ENCODE data around the gene OSBPL3.

OSBPL3 gene

DNA sequence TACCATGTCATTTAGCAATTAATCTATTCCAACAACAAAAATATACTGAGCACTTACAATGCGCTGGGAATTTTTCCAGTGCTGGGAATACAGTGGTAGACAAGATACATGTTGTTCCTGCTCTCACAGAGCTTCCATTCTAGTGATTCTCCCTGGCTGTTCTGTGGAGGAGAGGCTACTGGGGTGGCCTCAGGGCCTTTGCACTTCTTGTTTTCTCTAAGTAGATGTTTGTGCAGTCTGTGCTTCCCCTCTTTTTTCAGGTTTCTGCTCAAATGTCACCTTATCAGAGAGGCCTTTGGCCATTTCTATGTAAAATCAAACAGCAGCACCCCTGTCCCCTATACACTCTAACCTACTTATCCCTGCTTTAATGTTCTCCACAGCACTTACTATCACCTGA is 24.7 kb downstream of the OSBPL3 start:
- DNase-seq (ENCODE audit: low read depth in 2 of 2): no peak

DNA sequence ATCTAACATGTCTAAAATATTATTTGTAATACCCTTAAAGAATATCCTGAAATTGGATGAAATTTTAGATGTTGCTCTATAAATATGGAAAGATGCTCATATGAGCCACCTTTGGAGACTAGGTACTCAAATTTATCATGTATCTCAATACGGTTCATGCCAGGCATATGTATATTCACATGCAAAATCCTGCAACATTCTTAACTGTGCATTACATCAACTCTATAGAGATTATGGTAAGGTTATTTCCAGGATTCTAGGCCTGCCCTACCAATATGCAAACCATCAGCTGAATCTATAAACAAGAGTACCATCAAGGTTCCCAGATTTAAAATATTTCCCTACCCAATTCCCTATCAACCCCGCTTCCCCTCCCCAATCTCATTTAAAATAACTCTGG is 27.5 kb downstream of the OSBPL3 start:
- DNase-seq (ENCODE audit: low read depth in 2 of 2): no peak

DNA sequence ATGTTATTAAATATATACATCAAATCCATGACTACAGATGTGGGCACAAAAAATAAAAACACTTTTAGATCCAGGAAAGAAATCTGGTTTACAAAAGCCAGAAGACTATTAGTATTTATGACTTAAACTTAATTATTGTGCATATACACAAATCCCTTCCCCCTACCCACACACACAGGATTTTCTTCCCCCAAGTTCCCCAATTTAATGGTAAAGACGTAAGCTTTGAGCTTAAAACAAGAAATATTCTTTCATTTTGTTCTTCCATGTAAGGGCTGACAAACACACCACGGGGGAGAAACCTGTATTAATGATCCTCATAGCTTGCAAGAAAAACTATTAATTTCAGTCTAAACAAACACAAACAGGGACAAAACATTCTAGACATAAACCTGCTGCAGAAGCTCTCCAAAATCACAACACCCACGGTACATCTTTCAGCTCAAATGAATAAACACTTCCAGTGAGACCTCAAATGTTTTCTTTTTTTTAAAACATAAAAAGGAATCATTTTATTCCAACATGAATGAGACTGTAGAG is 28.5 kb downstream of the OSBPL3 start:
- no peak for DNase-seq (ENCODE audit: low read depth in 2 of 2)

DNA sequence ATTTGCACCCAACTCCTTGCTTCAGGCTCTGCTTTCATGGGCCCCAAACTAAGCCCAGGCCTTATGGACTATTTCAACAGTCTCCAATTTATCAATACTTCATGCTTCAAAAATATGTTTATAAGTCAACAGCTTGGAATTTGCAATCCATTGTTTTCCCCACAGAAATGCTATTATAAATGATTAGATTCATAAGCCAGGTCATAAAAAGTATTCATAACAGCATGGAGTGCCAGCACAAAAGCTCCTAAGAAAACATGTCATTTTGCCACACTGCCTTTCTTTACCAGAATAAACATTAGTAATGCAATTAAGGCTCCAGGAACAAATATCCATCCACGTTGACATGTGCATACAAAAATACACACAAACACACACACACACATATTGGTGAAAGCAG is 30.1 kb downstream of the OSBPL3 start:
- DNase-seq (ENCODE audit: low read depth in 2 of 2): no peak

DNA sequence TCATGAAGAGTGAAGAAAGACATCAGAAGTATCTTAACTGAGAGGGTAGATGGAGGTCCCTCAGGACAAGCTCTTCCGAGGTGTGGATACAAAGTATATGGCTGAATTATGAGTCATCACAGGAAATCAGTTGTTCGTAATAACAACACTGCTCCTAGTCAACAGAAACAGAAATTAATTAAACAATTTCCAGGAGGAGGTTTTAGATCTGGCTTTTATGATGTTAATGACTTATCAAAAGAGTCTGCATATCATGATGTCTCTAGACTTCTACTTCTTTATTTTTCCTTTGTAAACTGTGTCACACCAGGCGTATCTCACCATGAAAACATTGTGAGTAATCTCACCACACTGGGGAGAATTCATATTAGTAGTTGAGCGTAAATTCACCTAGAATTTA is 31.2 kb downstream of the OSBPL3 start:
- DNase-seq (ENCODE audit: low read depth in 2 of 2): no peak

DNA sequence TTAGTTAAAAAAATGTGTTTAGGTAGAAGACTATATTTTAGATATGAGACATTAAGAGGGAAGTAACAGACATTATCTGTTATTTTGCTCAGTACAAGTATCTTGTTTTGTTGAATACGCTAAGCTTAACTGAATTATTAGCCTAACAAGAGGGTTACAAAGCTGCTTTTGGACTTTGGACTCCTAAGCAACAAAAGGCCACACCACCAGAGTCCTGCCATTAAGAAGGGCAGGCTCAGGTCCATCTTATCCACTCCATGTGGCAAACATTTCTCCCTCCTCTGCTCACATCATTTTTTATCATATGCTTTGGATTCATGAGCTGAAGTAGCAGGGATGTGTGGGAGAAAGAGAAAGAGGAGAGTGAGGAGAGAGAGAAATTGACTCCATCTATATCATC is 33.5 kb downstream of the OSBPL3 start:
- DNase-seq (ENCODE audit: low read depth in 2 of 2): no peak

DNA sequence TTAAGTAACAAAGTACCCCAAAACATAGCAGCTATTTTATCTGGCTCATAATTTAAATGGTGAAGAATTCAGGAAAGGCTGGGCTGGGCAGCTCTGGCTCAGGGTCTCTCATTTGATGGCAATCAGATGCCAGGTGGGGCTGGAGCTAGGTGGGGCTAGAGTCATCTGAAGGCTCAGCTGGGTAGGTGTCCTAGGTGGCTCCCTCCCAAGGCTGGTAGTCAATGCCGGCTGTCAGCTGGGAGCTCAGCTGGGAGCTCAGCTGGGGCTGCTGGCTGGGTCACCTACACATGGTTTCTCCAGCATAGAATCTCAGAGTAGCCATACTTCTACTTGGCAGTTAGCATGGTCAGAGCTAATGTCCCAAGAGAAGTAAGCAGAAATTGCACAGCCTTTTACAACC is 34.1 kb downstream of the OSBPL3 start:
- DNase-seq (ENCODE audit: low read depth in 2 of 2): no peak

DNA sequence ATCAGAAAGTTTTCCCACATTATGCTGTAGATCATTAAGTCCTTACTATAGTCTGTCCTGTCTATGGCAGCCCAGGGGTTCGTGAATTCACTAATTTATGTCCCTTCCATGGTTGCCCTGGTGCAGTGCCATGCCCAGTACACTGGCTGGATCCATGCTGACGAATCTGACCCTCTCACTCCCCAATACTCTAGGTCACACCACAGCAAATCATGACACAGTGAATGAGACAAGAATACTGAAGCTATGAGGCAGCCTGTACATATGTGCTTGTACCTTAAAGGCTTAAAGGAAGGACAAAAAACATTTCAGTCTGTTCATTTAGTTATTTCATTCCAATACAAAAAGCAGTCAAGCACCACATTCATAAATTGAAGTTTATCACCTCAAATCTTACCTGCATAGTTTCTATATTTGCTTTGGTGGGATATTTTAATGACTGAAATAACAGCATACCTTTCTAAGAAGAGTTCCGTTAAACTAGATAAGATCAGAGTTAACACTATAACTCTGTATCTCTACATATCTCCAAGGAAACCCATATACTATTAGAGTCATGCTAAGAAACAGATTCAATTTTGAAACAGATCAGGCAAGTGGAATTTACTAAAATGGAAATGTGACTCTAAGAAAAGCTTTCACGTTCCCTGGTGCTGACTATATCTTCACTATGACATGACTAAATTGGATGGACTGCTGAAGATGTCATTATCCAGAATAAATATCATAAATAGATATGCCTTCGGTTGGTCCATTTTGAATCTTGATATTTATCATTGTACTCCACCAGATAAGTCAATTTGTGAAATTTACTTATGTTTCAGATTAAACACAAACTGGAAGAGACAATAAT is 36.7 kb downstream of the OSBPL3 start:
- DNase-seq (ENCODE audit: low read depth in 2 of 2): no peak

DNA sequence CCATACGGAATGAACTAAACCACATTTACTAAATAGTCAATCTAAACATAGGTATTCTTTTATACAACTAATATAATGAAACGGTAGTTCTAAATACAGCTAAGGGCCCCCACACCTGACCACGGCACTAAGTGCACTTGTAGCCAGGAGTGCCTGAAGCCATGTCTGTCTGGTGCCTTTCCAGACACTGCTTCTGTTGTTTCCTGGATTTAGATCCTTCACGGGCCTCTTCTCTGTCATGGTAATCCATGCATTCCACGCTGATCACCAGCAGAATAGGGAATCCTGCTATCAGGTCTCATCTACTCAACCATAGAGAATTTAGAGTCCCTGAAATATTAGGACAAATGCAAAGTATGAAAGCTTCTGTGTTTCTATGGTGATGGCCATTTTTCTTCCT is 37.8 kb downstream of the OSBPL3 start:
- no peak for DNase-seq (ENCODE audit: low read depth in 2 of 2)

DNA sequence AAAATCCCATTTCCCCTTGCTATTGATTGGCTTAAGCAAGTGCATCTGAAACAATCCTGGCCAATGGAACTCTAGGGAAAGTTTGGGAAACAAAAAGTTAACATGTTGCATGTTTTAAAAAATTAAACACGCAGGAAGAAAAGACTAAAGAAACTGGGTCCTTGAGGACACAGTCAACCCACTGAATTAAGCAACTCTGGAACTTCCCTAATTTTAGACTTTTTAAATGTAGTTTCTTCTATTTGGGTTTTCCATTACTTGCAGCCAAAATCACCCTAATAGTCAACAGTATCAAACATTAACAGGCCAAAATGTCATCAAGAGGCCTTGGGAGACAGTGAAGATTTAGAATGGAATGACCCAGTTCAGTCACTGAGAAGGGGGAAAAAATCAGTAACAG is 40.6 kb downstream of the OSBPL3 start:
- no peak for DNase-seq (ENCODE audit: low read depth in 2 of 2)

DNA sequence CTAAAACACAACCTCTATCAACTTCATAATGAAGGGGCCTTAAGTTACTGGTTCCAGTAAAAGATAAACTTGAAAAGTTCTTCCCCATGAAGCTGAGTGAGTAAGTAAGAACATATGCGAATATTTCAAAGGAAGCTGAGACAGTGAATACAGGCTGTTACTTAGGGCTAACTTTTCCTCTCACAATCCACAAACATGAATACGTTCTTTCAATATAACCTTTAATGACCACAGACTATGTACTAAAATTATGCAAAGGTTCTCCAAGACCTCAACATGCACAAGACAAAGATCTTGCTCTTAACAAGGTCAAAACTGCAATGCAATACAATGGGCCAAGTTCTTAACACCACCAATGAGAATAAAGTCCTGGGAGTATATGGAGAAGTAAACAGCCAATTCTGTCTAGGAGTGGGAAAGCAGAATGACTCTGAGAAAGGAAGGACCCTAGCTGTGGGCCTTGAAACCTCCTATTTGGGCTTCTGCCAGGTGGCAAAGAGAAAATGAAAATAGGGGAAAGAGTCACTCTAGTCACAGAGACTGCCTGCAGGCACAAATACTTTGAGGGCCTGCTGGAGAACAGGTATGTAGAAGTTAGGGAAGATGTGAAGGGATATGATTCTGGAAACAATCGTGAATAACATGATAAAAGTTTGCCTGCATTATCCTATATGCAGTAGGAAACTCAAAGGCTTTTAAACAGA is 43.7 kb downstream of the OSBPL3 start:
- DNase-seq (ENCODE audit: low read depth in 2 of 2): no peak

DNA sequence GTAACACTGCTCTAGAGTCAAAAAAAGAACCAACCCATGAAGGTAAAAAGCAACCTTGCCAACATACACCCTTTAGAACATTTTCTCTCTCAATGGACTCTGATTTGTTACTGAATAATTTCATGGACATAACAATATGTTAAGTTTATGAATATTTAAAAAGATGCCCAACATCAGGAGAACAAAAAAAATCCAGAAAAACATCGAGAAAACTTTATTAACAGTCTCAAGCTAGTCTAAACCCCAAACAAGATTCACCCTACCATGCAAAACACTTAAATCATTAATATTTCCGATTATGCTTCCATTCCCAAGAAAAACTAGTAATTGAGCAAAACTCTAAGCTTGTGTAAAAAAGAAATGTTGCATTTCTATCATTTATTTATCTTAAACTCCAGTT is 46.7 kb downstream of the OSBPL3 start:
- no peak for DNase-seq (ENCODE audit: low read depth in 2 of 2)

DNA sequence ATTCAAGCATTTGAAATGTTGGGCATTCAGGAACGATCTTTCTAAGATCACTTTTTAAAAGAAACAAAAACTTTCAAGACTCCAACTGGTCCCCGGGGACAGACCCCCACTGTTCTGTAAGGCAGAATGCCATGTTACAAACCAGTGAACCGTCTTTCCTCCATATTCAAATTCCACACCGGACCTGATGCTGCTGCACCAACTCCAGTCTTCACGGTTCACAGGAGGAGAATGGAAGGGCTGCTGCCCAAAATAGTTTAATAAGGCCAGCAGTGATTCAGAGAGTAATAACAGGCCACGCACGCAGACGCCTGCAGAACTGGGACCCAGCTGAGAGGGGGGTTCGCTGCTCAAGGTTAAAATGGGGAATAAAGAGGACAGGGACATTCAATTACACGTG is 47.2 kb downstream of the OSBPL3 start:
- DNase-seq (ENCODE audit: low read depth in 2 of 2): no peak

DNA sequence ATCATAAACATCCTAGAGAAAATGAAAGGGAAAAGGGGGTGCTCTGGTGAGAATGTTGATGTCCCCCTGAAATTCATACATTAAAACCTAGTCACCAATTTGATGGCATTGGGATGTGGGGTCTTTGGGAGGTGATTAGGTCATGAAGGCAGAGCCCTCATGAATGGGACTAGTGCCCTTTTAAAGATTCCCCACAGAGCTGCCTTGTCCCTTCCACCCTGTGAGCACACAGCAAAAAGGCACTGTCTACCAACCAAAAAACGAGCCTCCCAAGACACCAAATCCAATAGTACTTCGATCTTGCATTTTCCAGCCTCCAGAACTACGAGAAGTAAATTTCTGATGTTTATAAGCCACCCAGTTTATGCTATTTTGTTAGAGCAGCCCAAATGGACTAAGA is 47.6 kb downstream of the OSBPL3 start:
- no peak for DNase-seq (ENCODE audit: low read depth in 2 of 2)

DNA sequence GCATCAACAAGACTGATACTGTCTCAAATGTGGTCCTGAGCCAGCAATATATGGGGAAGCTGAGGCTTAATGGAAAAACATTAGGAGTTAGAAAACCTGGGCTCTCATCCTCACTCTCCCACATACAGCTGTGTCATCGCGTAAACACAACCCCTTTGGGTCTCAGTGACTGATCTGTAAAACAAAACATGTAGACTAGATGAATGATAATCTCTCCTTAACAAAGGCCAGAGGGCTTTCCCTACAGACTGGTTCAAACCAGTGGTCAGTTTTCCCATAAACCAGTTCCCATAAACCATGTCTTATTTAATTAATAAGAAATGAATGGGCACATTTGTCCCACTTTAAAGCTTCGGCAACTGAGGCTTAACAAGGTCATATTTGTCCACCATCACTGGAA is 48.1 kb downstream of the OSBPL3 start:
- DNase-seq (ENCODE audit: low read depth in 2 of 2): no peak

DNA sequence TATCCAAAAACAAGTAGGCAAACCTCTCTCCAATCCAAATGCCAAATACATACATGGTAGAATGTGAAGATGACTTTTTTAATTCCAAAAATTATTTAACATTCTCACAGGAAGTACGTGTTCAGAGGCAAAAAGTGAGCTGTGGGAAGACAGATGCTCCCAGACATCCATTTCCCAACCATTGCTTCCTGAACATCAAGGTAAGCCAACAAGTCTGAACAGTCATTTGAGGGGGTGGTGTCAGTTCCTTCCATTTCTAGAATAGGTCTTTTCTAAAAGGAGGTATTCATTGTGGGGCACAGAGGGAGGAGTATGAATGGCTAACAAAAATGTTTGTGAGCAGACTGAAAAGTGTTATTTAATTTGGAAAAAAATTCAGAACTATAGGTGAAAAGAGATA is 49.1 kb downstream of the OSBPL3 start:
- no peak for DNase-seq (ENCODE audit: low read depth in 2 of 2)

DNA sequence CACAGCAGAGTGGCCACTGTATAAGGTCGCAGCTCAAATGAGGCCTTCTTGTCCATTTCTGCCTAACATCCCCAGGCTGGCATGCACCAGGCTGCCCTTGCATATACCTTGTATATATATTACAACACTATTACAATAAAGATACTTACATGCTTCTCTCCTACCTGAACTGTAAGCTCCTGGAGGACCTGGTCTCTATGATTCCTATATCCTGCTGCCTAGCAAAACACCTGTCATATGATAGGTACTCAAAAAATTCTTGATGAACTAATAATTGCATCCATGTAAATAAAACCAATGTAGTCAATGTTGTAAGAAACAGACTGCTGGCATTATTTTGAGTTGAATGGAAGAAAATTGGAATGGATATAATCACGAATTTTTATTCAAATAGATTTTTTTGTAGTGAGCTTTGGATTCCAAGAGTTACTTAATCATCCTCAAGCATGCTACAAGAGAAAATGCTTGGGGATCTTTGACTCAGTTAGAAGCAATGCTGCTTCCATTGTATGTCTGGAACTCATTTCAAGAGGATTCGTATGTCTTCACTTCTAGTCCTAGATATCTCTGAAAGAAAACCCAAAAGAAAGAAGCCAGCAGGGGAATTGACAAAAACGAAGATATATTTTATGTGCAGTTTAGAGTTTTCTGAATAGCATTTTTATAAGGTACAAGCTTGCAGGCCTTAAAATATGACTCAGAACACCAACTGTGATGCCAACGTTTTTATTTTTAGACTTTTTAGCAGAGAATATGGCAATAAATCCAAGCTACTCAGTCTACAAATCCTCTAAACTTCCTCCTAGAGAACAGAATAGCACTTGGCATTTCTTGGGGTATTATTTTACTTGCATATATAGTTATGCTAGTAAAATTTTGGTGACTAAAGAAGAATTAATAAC is 53.1 kb downstream of the OSBPL3 start:
- DNase-seq (ENCODE audit: low read depth in 2 of 2): no peak

DNA sequence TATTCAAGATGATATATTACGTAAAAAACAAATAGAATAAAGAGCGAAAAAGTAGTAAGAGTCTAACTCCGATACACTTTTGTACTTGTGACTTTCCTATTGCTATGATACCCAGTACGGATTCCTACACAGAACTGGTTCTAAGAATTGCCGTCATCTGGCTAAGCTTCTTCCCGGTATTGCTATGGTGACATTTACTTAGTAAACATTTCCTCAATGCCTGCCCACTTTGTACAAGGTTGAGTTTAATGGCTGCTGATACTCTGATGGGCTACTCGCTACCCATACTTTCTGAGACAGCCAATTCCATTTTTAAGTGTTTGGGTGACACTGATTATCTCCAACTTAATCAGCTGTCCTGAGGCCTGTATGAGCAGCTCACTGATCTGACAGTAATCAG is 55.6 kb downstream of the OSBPL3 start:
- no peak for DNase-seq (ENCODE audit: low read depth in 2 of 2)

DNA sequence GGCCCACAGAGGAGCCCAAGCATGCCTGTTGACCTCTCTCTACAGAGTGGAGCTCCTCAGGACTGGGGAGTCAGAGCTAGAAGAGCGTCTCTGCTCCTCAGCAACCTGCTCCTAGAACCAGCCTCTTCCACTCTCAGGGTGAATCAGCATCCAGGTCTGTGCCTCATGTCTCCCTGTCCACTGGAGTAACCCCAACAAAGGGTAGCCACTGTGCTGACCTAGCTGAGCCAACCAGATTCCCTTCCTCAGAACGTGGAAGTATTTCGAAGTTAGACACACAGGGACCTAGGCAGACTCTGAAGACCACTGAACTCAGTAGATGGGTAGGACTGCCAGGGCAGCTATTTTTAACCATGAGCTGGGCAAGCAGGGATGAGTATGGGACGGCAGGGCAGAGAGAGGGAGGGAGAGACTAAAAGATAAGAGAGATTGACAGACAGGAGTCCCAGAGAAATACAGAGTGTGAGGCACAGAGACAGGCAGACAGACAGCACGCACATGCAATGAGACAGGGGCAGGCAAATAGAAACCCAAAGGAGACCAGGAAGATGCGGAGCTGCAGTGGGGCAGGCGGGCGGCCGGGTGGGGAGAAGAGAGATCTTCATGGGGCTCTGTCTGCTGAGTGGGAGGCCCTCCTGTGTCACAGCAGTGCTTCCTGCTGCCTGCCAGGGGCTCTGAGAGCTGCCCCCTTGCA is 56.7 kb downstream of the OSBPL3 start:
- no peak for DNase-seq (ENCODE audit: low read depth in 2 of 2)

DNA sequence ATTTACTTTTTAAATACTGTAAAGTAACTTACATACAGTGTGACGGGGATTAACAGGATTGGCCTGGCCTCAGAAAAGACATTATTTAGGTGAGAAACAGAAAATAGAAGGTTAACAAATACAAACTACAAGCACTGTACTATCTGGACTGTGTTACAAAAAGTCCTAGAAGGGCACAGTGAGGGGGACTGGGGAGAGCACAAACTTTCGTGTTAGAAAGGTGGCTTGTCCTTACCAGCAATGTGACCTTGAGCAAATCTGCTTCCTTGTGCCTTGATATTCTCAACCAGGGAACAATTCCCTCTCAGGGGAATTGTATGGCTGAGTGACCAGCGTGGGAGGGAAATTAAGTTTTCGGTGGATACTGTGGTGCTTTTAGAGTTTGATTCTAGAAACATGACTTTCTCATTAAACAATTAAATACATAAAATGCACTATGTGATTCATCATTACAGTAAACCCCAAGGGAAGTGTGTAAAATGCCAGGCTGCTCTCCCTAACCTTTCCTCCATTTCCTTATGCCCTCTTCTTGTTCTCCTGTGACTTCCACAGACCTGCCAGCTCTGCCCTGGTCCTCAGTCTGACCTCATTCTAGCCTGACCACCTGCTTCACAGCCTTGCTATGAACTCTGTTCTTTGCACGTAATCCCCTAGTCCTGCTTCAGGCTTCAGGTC is 57.7 kb downstream of the OSBPL3 start:
- DNase-seq (ENCODE audit: low read depth in 2 of 2): no peak

DNA sequence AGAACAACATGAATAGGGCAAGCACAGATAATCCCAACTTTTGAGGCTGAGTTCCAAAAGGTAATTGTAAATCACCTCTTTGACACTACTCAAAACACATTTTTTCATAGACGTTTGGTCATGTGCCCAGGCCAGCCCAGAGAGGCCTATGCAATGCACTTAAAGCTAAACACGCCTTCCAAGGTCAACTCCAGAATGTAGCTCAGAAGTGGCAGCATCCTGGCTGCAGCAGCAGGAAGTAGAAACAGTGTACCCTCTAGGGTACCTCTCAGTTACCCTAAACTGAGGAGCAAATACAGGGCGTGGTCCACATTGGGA is 58.7 kb downstream of the OSBPL3 start:
- no peak for DNase-seq (ENCODE audit: low read depth in 2 of 2)

Measured in activated CD8-positive, alpha-beta memory T cell treated with anti-CD3 and anti-CD28 coated beads for 4 hours (primary cell).